T-helper 1 cell treated with Interleukin-12 subunit alpha and Interleukin-12 subunit beta and Interleukin-4 antibody, amounts not matched to agents 30 ng/mL and 1 ng/mL, for 36 hours (primary cell): ENCODE data around the gene PCP2. TPM values are rescaled to one million over a fixed set of nuclear protein-coding genes. Genes with fewer than 3 reads are reported as not detected.

Experiments
- intact Hi-C: fragments of 100-400 bp; cut with micrococcal nuclease; formaldehyde crosslinking; loops from one replicate; pipeline ENCODE4 v1.15.1; 2024
- total RNA-seq: library from RNA; stranded (reverse); gene quantifications from 2 replicates; pipeline ENCODE4 v1.2.3, GENCODE V29; 2022

PCP2 gene
- total RNA-seq, 1 donor from 2014 or later = 1.7 TPM

DNA sequence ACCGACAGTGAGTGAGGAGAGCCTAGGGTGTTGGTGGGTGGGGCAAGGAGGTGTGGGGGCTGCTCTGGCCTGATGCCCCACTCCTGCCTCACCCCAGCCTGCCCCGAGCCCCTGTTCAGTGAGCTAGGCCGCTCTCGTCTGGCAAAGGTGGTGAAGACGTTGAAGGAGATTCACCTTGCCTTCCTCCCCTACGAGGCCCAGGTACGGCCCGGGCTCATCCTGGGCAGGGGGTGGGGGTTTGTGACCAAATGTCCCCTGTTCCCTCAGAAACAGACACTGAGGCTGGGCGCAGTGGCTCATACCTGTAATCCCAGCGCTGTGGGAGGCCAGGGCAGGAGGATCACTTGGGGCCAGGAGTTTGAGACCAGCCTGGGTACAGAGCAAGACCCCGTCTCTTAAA is 7.3 kb upstream of the PCP2 start:
- intact Hi-C loops = no loop called here

DNA sequence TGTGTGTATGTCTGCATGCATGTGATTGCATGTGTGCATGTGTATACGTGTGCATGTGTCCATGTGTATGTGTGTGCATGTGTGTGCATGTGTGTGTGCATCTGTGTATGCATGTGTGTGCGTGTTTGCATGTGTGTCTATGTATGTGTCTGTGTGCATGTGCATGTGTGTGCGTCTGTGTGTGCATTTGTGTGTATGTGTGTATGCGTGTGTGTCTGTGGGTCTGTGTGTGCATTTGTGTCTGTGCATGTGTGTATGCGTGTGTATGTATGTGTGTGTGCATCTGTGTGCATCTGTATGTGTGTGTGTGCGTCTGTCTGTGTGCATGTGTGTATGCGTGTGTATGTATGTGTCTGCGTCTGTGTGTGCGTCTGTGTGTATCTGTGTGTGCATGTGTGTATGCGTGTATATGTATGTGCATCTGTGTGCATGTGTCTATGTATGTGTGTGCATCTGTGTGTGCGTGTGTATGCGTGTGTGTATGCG is 6.4 kb upstream of the PCP2 start:
- intact Hi-C loops = no loop called here

DNA sequence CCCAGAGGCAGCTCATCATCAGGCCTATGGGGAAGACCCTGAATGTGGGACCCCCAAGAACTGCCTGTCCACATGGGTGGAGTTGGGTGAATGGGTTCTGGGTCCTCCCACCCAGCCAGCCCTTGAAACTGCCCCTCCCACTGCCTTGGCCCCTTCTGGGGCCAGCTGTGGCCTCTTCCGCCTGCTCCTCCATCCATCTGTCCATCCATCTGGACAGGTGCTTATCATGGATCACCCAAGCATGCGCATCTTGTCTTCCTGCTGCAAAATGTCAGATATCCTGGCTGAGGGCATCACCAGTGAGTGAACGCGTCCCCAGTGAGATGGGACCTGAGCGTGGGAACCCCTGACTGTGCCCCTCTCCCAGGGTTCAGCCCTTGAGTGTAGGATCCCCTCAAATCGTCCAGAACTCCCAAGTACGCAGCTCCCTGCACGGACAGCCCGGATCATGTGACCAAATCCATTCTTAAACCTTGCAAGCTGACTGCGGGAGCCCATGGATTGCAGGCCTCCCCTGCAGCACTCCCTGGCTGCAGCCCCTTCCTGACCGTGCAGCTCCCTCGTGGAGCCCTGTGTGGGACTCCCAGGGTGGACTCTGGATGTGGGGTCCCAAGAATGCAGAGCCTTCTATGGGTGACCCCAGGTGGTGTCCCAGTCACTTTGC is 5.4 kb upstream of the PCP2 start:
- intact Hi-C loops = no loop called here

DNA sequence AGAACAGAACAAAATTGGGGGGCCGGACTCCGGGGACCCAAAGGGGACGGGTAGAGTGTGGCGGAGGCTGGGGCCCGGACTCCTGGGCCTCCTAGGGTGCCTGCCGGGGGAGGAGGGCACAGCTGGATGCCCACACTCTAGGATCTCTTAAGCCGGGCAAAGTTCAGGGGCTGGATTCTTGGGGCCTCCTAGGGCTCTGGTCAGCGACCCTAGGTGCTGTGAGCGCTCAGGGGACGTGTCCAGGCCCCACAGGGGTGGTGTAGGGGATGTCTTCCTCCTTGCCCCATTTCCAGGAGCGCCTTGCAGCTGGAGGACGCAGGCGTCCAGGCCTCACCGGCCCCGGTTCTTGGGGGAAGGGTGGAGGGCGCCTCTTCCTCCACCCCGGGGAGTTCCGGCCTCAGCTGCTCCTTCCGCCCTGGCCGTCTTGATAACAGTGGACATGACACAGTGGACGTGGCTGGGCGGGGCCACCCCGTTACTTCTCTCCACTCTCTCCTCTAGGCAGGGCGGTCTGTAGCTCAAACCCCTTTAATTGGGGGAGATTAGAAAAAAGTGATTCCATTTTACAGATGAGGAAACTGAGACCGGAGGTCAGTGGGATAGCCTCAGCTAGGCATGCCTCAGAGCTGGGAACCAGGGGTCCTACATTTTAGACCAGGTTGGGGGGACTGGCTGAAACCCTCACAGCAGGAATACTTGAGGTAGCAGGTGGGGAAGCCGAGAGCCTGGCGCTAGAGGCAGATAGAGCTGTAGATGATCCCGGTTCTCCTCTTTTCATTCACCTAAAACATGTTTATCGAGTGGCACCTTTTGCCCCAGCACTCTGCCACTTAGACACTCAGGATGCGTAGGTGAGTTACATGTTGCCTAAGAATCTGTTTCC is 4.1 kb upstream of the PCP2 start:
- intact Hi-C loops = loop anchor here (1.0 kb wide), 3 partner anchors 8 to 192 kb away; partner anchors contain the start of genes PET100 and XAB2

DNA sequence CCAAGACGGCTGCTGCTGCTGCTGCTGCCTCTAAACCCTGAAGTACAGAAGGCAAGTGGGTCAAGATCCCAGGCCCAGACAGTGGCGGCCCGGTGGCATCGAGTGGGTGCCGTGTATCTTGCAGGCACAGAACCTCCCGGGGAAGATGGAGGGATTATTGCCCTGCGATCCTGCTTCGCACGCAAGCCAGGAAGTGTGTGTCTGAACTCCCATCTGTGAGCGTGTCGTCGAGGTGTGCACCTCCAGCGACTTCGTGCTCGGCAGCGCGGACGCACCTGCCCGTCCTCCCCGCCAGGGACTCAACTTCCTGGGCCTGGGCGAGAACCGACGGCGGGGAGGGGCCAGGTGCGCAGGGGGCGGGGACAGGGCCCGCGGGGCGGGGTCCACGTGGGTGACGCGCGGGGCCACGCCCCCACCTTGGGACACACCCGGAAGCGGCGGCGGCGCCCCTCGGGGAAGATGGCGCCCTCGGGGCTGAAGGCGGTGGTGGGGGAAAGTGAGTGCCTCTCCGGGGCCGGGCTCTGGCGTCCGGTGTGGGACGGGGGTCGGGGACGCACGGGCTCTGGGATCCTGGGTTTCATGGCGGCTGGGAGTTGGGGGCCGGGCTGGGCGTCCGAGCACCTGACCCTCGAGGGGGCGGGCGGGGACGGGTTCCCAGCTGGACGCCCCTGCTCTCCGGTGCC is 3.3 kb upstream of the PCP2 start, which contains the start of gene STXBP2:
STXBP2 (plus strand) TSS at position 420 of the 683 bp plus-strand sequence; CDS start at position 460, 40 bp downstream.
- intact Hi-C loops = loop anchor here (1.0 kb wide), 3 partner anchors 8 to 192 kb away; partner anchors contain the start of genes PET100 and XAB2

DNA sequence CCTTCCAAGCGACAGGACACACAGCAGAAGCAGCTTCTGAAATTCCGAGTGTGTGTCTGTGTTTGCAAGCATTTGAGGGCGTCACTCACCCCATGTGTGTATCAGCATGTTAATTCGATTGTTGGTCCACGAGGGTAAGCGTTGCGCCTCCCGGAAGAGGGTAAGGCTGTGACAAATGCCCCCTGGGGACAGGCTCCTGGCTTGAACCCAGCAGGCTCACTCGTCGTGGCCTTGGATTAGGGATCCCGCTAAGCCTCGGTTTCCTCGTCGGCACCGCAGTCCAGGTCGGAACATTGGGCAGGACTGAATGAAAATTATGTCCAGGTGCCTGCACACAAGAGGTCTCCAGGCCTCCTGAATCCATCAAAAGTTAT is 2.8 kb upstream of the PCP2 start:
- intact Hi-C loops = no loop called here

DNA sequence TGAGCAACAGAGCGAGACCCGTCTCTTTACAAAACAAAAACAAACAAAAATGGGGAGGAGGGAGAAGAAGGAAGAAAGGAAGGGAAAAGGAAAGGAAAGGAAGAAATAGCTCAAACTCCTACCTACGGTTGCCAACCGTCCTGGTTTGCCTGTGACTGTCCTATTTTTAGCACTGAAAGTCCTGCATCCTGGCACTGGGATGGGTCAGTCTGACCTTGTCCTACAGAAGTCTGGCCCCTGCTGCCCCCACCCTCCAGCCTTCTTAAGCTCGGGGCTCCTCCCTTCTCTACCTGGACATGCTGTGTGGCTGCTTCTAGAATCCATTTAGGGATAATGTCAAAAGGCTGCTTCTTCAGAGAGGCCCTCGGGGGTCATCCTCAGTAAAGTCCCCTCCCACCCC is 2.2 kb upstream of the PCP2 start:
- intact Hi-C loops = no loop called here

DNA sequence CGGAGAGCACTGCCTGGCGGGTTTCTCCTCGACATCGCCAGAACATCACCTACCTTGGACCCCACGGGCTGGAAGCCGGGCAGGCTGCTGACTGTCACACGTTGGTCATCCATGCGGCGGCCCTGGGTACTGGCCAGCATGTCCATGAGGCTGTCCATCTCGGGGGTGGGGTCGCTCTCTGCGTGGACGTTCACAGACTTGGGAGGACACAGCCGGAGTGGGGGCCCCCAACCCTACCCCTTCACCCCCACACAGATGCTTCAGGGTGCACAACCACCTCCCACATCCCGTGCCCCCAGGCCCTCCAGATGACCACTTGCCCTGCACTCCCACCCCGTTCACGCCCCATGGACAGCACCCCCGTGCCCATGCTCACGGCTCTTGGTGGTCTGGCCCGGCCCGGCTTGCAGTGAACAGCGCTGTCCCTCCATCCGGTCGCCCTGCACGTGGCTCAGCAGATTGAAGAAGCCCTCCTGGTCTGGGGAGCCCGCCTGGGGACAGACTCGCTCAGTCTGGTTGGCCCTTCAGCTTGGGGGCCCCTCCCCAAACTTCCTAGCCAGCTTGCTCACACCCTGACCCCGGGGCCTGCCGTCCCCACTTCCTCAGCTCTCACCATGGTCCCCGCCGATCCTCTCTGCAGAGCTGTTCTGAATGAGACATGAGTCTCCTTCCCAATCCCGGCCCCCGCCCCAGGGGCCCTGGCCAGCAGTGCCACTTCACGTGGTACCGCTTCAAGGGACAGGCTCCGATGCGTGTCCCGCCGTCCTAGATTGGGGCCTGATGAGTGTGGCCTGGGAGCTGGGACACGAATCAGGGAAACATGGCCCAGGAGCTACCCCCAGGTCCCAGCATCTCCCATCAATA is 947 bp downstream of the PCP2 start:
- intact Hi-C loops = no loop called here

DNA sequence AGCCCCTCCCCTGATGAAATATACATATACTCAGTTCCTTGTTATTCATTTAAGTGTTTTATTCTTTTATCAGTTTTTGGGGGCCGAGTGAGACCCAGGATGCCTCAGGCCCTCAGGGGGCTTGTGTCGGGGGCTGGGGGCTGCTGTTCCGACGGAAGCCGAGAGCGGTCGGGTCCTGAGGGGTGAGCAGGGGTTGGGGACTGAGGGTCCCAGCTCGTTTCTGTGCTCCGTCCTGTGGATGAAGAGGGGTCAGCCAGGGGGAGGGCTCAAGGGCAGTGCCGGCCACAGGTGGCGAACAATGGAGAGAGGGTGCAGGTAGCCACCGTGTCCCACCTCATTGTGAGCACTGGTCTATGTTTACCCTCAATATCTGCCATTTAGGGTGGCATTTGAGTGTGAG is 1.9 kb downstream of the PCP2 start:
- intact Hi-C loops = no loop called here

DNA sequence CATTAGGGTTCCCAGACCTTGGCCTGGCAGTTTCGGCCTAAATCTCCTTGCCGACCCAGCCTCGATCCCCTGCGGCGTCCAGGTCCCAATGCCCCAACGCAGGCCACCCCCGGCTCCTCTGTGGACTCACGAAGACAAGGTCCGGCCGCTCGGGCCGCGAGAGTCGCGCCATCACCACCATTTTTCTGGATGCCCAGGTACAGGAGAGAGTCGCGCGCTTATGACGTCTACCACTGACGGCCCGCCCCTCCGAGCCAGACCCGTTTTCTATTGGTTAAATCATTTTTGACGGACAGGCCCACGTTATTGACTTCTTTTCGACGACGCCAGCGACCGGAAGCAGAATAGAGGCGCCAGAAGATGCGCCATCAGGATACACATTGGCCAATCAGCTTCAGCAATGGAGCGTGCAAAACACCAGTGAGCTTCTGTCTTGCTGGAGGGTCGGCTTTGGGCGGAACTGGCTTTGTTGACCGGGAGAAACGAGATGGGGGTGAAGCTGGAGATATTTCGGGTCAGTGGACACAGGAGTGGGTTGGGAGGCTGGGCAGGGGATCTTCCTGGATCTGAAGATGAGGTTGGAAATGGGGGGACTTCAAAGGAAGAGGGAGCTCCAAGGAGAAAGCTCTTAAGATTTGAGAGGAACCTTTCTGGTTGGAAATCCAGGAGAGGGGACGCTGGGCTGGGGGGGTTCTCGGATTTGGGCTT is 4.0 kb downstream of the PCP2 start, which contains the start of the genes PET100 and XAB2:
PET100 (plus strand) TSS at position 447 of the 708 bp plus-strand sequence; CDS start at position 488, 41 bp downstream.
XAB2 (minus strand) TSS at position 199 of the 708 bp plus-strand sequence; CDS start at position 181, 18 bp downstream.
- intact Hi-C loops = loop anchor here (1.0 to 2.0 kb wide), 9 partner anchors 8 to 314 kb away; partner anchors contain the start of genes MAP2K7, MCOLN1, PNPLA6 and STXBP2

DNA sequence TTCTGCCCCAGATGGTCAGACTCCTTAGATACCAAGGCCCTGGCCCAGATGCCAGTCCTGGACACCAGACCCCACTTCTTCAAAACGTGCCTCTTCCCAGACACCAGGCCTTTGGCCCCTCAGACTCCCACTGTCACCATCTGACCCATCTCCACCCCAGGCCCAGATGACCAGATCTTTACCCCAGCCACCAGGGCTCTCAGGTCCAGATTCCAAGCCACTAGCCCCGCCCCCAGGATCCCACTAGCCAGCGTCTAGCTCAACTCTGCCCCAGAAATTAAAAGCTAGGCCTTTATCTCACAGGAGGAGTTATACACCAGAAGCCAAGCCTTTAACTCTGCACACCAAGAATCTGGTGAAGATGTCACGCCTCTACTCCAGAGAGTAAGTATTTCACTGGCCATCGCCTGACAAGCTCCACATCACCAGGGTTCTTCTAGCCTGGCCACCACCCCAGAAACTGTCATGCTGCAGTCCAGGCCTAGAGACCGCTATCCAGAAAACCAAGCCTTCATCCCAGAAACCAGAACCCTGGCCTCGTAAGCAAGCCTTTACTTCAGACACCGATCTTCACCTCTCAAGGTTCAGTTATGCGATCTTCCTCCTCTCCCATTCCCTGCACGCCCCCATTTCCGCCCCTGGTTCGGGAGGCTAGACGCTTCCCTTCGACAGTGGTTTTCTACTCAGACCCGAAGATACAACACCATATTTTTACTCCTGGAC is 4.8 kb downstream of the PCP2 start:
- intact Hi-C loops = loop anchor here (1.0 to 2.0 kb wide), 9 partner anchors 9 to 315 kb away; partner anchors contain the start of genes MAP2K7, MCOLN1, PNPLA6 and STXBP2

DNA sequence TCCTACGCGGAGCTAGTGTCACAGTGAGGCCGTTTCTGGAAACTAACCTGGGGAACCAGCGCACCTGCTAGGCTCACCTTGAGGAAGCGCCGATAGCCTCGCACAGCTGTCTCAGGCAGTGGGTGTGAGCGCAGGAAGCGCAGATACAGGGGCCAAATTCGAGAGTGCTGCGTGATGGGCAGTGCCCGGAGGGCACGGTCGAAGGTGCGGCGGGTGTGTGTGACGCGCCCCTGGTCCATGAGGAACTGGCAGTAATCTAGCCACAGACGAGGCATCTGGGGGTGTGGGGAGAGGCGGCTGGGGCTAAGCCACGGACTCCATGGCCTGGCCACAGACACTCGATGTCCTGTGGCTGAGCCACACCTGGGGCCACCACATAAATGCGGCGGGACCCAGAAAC is 6.4 kb downstream of the PCP2 start:
- intact Hi-C loops = no loop called here

DNA sequence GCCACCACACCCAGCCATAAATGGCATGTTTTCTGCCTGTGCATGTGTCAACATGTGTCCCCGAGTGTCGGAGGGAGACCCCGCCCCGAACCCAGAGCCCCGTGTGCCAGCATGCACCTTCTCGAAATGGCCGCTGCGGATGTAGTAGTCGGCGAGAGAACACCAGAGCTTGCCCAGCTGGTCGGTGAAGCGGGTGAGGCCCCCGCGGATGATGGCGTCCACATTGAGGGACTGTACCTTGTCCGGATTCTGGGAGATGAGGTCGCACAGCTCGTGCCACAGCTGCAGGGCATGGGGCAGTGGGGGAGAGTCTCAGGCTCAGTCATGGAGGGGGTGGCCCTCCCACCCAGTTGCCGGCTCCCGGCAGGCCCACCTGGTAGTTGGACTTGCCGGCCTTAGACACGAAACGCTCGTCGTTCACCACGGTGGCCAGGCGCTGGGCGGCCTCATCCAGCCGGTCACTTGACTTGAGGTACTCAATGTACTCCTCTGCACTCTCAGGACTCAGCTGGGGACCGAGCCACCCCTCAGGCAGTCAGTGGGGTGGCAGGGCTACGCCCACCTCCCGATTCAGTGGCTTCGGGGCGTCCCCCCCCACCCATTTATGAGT is 7.7 kb downstream of the PCP2 start:
- intact Hi-C loops = no loop called here

DNA sequence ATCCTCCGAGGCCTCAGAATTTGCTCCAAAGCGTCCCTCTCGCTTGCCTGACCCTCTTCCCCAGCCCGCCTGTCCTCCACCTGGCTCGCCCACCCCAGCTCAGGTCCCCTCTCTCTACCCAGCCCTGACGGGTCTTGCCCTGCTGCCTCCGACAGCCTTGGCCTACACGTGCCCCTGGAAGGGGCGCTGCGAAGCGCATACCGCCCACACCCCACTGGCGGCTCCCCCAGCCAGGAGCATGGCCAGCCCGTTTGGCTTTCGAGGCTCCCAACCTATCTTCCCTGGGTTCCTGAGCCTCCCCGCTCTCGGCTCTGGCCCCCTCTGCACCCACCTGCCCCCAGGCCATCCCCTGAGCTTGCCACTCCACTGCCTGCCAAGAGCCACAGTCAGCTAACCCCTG is 8.7 kb downstream of the PCP2 start:
- intact Hi-C loops = no loop called here

DNA sequence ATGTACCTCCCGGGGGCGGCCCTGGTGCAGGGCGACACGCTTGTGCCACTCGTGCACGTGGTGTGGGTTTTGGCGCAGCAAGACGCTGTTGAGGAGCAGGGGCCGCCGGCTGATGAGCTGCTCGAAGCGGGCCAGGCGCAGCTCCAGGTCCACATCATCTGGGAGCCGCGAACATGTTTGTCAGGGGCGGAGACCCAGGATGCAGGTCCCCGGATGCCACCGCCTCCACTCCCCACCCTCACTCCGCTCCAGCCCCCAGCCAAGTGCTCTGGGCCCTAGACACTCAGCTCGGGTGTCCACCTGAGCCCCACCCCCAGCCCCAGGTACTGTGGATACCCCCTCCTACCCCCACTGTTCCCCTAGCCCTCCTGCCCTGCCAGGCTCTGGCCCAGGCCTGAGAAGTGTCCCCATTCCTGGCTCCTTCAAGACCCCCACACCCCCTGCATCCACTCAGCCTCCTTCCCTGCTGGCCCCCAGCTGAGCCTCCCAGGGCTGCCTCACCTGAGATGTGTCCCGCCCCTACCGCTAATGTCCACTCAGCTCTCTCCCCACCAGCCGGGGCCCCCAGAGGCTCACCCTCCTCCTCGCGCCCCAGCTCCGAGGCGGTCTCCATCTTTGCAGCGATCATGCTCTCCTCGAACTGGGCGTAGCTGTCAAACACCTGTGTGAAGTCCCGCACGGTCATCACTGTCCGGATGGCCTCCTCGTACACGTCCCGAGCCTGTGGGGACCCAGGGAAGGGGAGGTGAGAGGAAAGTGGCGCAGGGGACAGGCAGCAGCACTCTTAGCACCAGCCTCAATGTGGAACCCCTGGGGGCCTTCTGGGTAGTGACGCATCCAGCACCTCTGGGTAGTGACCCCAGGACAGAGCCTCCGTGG is 9.6 kb downstream of the PCP2 start:
- intact Hi-C loops = no loop called here

DNA sequence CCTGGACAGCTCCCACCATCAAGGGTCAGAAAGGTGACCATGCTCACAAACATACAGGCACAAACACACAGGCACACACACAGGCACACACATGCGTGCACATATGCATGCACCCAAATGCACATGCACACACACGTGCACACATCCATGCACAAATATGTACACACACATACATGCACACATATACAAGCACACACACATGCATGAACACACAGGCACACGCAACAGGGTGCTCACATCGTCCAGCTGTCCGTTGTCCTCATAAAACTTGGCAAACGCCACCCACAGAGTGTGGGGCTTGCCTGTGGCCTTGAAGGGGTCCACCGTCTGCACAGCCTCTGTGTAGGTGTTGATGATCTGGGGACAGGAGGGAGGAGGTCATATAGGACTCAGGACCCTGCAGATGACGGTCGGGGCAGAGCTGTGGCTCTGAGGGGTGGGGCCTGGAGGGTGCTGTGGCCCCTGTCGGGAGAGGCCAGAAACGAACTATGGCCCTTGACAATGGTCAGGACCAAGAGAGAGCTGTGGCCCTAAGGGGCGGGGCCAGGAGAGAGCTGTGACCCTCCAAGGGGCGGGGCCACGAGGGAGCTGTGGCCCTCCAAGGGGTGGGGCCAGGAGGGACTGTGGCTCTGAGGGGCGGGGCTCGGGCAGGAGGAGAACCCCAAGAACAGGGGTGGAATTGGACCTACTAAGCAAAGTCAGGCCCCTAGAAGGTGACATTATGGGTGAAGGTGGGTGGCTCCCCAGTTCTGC is 10.4 kb downstream of the PCP2 start:
- intact Hi-C loops = no loop called here
